Measurements from ENCODE around the gene BRD1. TPM values are rescaled to one million over a fixed set of nuclear protein-coding genes. Genes with fewer than 3 reads are reported as not detected.

The BRD1 gene
- total and polyA plus RNA-seq, 8 donors, result 10.0 to 92.4 (median 30.4) TPM

DNA sequence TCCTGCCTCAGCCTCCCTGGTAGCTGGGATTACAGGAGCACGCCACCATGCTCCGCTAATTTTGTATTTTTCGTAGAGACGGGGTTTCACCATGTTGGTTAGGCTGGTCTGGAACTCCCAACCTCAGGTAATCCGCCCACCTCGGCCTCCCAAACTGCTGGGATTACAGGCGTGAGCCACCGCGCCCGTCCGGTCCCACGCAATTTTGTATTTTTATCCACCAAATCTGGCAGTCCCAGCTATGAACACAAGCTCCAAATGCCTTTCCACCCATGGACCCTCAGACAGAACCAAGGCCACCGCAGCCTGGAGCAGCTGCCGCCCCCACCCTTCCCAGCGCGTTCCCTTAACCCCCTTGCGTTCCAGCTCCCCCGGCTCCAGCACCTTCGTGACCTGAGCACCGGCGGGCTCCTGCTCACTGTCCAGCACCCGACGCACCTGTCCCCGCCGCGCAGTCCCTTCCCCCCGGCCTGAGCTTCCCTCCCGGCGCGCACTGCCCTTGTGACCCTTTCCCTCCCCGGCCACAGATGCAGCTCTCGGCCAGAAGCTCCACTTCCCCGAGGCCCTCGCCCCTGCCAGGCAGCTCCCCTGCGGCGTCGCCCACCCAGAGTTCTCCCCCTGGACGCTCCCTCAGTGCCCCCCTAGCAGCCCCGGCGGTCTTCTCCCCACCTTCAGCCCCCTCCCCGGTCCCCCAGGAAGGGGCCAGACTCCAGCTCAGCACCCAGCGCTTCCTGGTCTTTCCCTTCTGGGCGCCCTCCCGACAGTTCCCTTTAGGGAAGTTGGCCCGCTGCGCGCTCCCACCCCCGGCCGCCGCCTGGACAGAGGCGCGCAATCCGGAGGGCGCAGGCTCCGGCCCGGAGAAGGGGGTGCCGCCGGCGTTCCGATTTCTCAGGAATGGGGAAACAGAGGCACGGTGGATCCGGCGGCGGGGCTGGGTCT, 20.3 kb upstream of the BRD1 start:
- Histone ChIP-seq H3K4me3 (peak overlapping the region; percentile 36 to 72 (median 52)), H3K9me3 (no peaks in the 10 kb centered on the region), H3K27me3 (peaks cover 17 to 53% (median 33%) of the 10 kb centered on the region in 3 donors), H3K4me1 (peaks cover 20 to 37% (median 33%) of the 10 kb centered on the region in 4 donors), H3K27ac (peak overlapping the region in 2 of 5 donors; percentile 1 to 40), H3K36me3 (no peaks in the 10 kb centered on the region)
- 20 to 35% (median 25%) methylated on average over 41 to 64 of the region's 64 CpGs for WGBS, 5 donors
- peak in 1 of 2 donors; percentile 65 for DNase-seq
- TF ChIP-seq, protein P1, sequence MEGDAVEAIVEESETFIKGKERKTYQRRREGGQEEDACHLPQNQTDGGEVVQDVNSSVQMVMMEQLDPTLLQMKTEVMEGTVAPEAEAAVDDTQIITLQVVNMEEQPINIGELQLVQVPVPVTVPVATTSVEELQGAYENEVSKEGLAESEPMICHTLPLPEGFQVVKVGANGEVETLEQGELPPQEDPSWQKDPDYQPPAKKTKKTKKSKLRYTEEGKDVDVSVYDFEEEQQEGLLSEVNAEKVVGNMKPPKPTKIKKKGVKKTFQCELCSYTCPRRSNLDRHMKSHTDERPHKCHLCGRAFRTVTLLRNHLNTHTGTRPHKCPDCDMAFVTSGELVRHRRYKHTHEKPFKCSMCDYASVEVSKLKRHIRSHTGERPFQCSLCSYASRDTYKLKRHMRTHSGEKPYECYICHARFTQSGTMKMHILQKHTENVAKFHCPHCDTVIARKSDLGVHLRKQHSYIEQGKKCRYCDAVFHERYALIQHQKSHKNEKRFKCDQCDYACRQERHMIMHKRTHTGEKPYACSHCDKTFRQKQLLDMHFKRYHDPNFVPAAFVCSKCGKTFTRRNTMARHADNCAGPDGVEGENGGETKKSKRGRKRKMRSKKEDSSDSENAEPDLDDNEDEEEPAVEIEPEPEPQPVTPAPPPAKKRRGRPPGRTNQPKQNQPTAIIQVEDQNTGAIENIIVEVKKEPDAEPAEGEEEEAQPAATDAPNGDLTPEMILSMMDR (IDR thresholded peaks at IDR 0.05), result no peak
- TF ChIP-seq POLR2A (IDR thresholded peaks at IDR 0.05) (no peak), EP300 (IDR thresholded peaks at IDR 0.05) (no peak), POLR2AphosphoS5 (IDR thresholded peaks at IDR 0.05) (no peak)
- intact Hi-C loops (cut with DNase I; ENCODE audit: low total_unique reads), result no loop called here

DNA sequence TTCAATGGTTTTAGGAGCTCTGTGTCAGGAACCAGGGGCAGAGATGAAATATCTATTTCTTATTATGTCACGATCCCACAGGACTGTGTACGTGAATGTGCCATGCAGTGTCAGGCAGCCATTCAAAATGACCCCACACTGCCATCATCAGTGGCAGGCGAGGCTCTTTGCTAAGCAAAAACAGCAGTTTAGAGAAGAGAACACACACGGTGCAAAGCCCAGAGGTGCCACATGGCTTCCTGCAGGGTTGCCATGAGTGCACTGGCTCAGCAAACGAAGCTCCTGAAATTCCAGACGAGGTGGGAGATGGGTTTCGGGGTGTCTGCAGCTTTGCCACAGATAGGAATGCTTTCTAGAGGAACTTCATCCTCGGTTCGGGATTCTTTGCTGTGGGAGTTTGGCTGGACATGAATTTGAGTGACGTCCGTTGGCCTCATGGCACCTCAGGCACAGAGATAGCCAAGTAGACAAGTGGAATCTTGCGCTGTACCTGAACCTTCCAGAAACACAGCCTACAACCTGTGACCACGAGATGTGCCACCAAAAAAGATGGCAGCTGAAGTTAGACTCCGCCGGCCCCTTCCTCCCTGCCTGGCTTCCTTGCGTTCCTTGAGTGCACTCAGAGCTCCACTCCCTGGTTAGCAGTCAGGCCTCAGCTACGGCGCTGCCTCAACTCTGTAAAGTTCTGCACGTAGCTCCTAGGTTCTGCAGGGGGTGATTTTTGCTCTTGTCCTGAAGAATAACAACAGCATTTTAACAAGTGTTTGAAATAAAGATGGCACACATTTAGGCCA, 18.2 kb upstream of the BRD1 start:
- no peak for DNase-seq
- Histone ChIP-seq H3K27me3 (peaks cover 17 to 46% (median 33%) of the 10 kb centered on the region in 3 donors), H3K4me3 (no peak overlapping the region), H3K4me1 (peaks cover 20 to 26% (median 23%) of the 10 kb centered on the region in 4 donors), H3K36me3 (no peaks in the 10 kb centered on the region), H3K9me3 (no peaks in the 10 kb centered on the region), H3K27ac (no peak overlapping the region)
- whole genome bisulfite sequencing, 5 donors, result 74 to 85% (median 77%) methylated on average over 19 of the region's 19 CpGs
- intact Hi-C loops (cut with DNase I; ENCODE audit: low total_unique reads), result no loop called here
- TF ChIP-seq EP300 (IDR thresholded peaks at IDR 0.05) (no peak), POLR2AphosphoS5 (IDR thresholded peaks at IDR 0.05) (no peak), POLR2A (IDR thresholded peaks at IDR 0.05) (no peak)
- TF ChIP-seq, protein P1 (IDR thresholded peaks at IDR 0.05), result no peak

DNA sequence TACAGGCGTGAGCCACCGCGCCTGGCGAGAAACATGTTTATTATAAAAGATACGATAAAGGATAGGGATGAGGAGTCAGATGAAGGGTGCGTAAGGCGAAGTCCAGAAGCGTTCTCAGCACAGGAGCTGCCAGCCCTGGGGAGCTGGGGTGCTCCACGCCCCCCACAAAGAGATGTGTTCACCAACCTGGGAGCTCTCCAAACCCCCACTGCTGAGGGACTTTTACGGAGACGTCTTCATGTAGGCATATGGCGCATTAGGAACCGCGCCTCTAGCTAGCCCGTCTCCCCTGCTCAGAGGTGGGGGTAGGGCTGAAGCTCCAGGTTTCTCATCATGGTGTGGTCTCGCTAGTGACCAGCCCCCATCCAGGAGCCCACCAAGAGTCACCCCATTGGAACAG, 17.6 kb upstream of the BRD1 start:
- TF ChIP-seq EP300 (IDR thresholded peaks at IDR 0.05) (no peak), POLR2A (IDR thresholded peaks at IDR 0.05) (no peak), POLR2AphosphoS5 (IDR thresholded peaks at IDR 0.05) (no peak)
- TF ChIP-seq, protein P1 (IDR thresholded peaks at IDR 0.05), result no peak
- H3K4me3 ChIP-seq, result no peak overlapping the region
- H3K4me1 ChIP-seq, result peaks cover 20 to 26% (median 23%) of the 10 kb centered on the region in 4 donors
- intact Hi-C loops (cut with DNase I; ENCODE audit: low total_unique reads), result no loop called here
- no peak overlapping the region for H3K27ac ChIP-seq
- H3K9me3 ChIP-seq, result no peaks in the 10 kb centered on the region
- H3K36me3 ChIP-seq, result no peaks in the 10 kb centered on the region
- 81 to 87% (median 83%) methylated on average over 15 to 16 of the region's 16 CpGs for WGBS, 5 donors
- H3K27me3 ChIP-seq, result peaks cover 17 to 40% (median 28%) of the 10 kb centered on the region in 3 donors
- no peak for DNase-seq
